ENCODE results near the gene NID1. TPM values are rescaled to one million over a fixed set of nuclear protein-coding genes. Genes with fewer than 3 reads are reported as not detected.
"Not testable (repeated sequence)": the region's sequence is repeated elsewhere in the genome, so short reads cannot be mapped to it uniquely, and the experiment has no call there.

The NID1 gene
- total RNA-seq, 1 experiment from 2014 or later, result 48.5 TPM

DNA sequence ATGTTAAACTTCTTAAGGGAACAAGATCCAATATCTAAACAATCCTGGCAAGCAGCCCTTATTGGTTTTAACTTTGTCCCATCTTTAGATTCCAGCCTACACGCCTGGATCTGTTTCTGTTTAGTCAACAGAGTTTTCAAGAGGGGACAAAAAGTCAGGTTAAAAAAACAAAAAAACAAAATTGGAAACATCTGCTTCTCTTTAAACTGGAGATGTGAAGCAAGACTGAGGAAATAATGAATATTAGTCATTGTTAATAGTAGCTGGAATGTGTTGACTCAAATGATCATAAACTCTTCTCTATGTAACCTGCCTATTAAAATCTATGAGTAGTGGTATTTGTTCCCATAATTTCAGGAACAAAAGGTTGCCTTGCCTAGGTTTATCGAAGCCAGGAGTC, 55.0 kb downstream of the NID1 start:
- H3K27me3 Mint-ChIP-seq (ENCODE audit: insufficient read depth, unreplicated experiment), result no peaks in the 10 kb centered on the region
- no TSS peak for BruUV-seq (replicated peaks)
- Histone ChIP-seq H3K9me3 (no peaks in the 10 kb centered on the region), H3K36me3 (ENCODE audit: control insufficient read depth, insufficient read depth, low read length) (no peaks in the 10 kb centered on the region), H3K27me3 (replicated peaks; ENCODE audit: control insufficient read depth, insufficient read depth, low read length) (no peaks in the 10 kb centered on the region), H3K4me1 (no peaks in the 10 kb centered on the region), H3K4me3 (ENCODE audit: low read depth, low read length) (no peak overlapping the region)
- POLR2A ChIA-PET, result no interaction called here
- no peak overlapping the region for H3K27ac Mint-ChIP-seq (ENCODE audit: unreplicated experiment)
- intact Hi-C loops (cut with micrococcal nuclease; ENCODE audit: unreplicated experiment), result no loop called here
- no peak for TF ChIP-seq CTCF (IDR thresholded peaks at IDR 0.05; ENCODE audit: insufficient read depth in 1 of 2, low read depth in 1 of 2, low read length in 1 of 2, severe bottlenecking in 1 of 2, unreplicated experiment in 1 of 2)
- no peaks in the 10 kb centered on the region for H3K4me1 Mint-ChIP-seq (ENCODE audit: low read depth, unreplicated experiment)
- no peak overlapping the region for H3K4me3 Mint-ChIP-seq (ENCODE audit: unreplicated experiment)
- H3K36me3 Mint-ChIP-seq (ENCODE audit: insufficient read depth, unreplicated experiment), result peaks cover 5% of the 10 kb centered on the region
- H3K9me3 Mint-ChIP-seq (ENCODE audit: unreplicated experiment), result no peaks in the 10 kb centered on the region
- DNase-seq, result no peak
- CTCF ChIA-PET, result no interaction called here

DNA sequence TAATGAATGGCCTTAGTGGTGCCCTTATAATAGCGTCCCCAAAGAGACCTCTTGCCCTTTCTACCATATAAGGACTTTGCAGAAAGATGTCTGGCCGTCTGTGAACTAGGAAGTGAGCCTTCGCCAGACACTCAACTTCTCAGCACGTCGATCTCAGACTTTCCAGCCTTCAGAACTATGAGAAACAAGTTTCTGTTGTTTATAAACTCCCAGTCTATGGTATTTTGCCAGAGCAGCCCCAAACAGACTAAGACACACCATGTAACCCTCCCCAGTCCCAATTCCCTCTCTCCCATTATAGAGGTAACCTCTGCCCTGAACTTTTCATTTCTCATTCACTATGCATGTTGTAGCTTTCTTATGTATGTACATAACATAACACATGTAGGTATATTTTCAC, 55.7 kb downstream of the NID1 start:
- Histone ChIP-seq H3K9me3 (no peaks in the 10 kb centered on the region), H3K4me1 (no peaks in the 10 kb centered on the region), H3K36me3 (ENCODE audit: control insufficient read depth, insufficient read depth, low read length) (no peaks in the 10 kb centered on the region), H3K27me3 (replicated peaks; ENCODE audit: control insufficient read depth, insufficient read depth, low read length) (no peaks in the 10 kb centered on the region), H3K4me3 (ENCODE audit: low read depth, low read length) (no peak overlapping the region)
- POLR2A ChIA-PET, result no interaction called here
- no peaks in the 10 kb centered on the region for H3K27me3 Mint-ChIP-seq (ENCODE audit: insufficient read depth, unreplicated experiment)
- intact Hi-C loops (cut with micrococcal nuclease; ENCODE audit: unreplicated experiment), result no loop called here
- H3K4me1 Mint-ChIP-seq (ENCODE audit: low read depth, unreplicated experiment), result no peaks in the 10 kb centered on the region
- DNase-seq, result no peak
- TF ChIP-seq CTCF (IDR thresholded peaks at IDR 0.05; ENCODE audit: insufficient read depth in 1 of 2, low read depth in 1 of 2, low read length in 1 of 2, severe bottlenecking in 1 of 2, unreplicated experiment in 1 of 2), result no peak
- no TSS peak for BruUV-seq (replicated peaks)
- H3K4me3 Mint-ChIP-seq (ENCODE audit: unreplicated experiment), result no peak overlapping the region
- no peak overlapping the region for H3K27ac Mint-ChIP-seq (ENCODE audit: unreplicated experiment)
- CTCF ChIA-PET, result no interaction called here
- H3K36me3 Mint-ChIP-seq (ENCODE audit: insufficient read depth, unreplicated experiment), result peaks cover 5% of the 10 kb centered on the region
- no peaks in the 10 kb centered on the region for H3K9me3 Mint-ChIP-seq (ENCODE audit: unreplicated experiment)

- Histone ChIP-seq H3K4me1 (no peaks in the 10 kb centered on the region), H3K9me3 (no peaks in the 10 kb centered on the region), H3K27me3 (replicated peaks; ENCODE audit: control insufficient read depth, insufficient read depth, low read length) (no peaks in the 10 kb centered on the region), H3K36me3 (ENCODE audit: control insufficient read depth, insufficient read depth, low read length) (no peaks in the 10 kb centered on the region), H3K4me3 (ENCODE audit: low read depth, low read length) (no peak overlapping the region)
- no peak overlapping the region for H3K4me3 Mint-ChIP-seq (ENCODE audit: unreplicated experiment)
- no peaks in the 10 kb centered on the region for H3K9me3 Mint-ChIP-seq (ENCODE audit: unreplicated experiment)
- peaks cover 3% of the 10 kb centered on the region for H3K4me1 Mint-ChIP-seq (ENCODE audit: low read depth, unreplicated experiment)
- TF ChIP-seq CTCF (IDR thresholded peaks at IDR 0.05; ENCODE audit: insufficient read depth in 1 of 2, low read depth in 1 of 2, low read length in 1 of 2, severe bottlenecking in 1 of 2, unreplicated experiment in 1 of 2), result no peak
- intact Hi-C loops (cut with micrococcal nuclease; ENCODE audit: unreplicated experiment), result no loop called here
- H3K36me3 Mint-ChIP-seq (ENCODE audit: insufficient read depth, unreplicated experiment), result peaks cover 5% of the 10 kb centered on the region
- H3K27ac Mint-ChIP-seq (ENCODE audit: unreplicated experiment), result no peak overlapping the region
- H3K27me3 Mint-ChIP-seq (ENCODE audit: insufficient read depth, unreplicated experiment), result no peaks in the 10 kb centered on the region
- ChIA-PET CTCF (no interaction called here), POLR2A (no interaction called here)
- DNase-seq, result no peak
- no TSS peak for BruUV-seq (replicated peaks)
These were observed 57.1 kb downstream of the NID1 start for GRCh38 chr1:236007781-236008180.

DNA sequence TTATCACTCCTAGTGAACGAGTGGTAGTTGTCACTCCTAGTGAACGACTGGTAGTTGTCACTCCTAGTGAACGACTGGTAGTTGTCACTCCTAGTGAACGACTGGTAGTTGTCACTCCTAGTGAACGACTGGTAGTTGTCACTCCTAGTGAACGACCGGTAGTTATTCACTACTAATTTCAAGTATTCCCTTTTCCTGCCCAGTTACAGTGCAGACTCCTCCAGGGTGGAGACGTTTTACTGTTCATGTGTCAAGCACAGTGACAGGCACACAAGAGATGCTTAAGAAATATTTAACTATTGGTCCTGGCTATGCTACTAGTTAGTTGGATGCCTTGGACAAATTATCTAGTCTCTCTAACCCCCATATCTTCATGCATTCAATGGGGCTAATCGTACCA, 61.8 kb downstream of the NID1 start:
- H3K27ac Mint-ChIP-seq (ENCODE audit: unreplicated experiment); H3K4me3 ChIP-seq (ENCODE audit: low read depth, low read length); H3K4me3 Mint-ChIP-seq (ENCODE audit: unreplicated experiment); H3K27me3 ChIP-seq (replicated peaks; ENCODE audit: control insufficient read depth, insufficient read depth, low read length); POLR2A ChIA-PET; H3K9me3 ChIP-seq; H3K36me3 ChIP-seq (ENCODE audit: control insufficient read depth, insufficient read depth, low read length); H3K36me3 Mint-ChIP-seq (ENCODE audit: insufficient read depth, unreplicated experiment); DNase-seq; H3K27me3 Mint-ChIP-seq (ENCODE audit: insufficient read depth, unreplicated experiment); CTCF ChIA-PET; BruUV-seq (replicated peaks); H3K9me3 Mint-ChIP-seq (ENCODE audit: unreplicated experiment): not testable (repeated sequence)
- intact Hi-C loops (cut with micrococcal nuclease; ENCODE audit: unreplicated experiment), result loop anchor here (5.0 kb wide), 1 partner anchor 79 kb away; no protein-coding TSS in a partner anchor
- H3K4me1 Mint-ChIP-seq (ENCODE audit: low read depth, unreplicated experiment), result peaks cover 18% of the 10 kb centered on the region
- H3K4me1 ChIP-seq, result peaks cover 18% of the 10 kb centered on the region

Data from Caco-2 (cell line).